WTC11 (cell line): Measurements from ENCODE around the gene SYCP3.

Source experiments
- CREM ChIP-seq: sonication (generic); formaldehyde crosslinking; IDR thresholded peaks from 2 replicates; pipeline ENCODE4 v1.8.1; 2022; ENCODE audit warnings: mild to moderate bottlenecking, missing genetic modification reagents, moderate library complexity
- ESRRA ChIP-seq: sonication (generic); formaldehyde crosslinking; IDR thresholded peaks from 2 replicates; pipeline ENCODE4 v1.8.1; 2022; ENCODE audit warnings: mild to moderate bottlenecking, missing genetic modification reagents, borderline replicate concordance
- NR3C1 ChIP-seq: sonication (generic); formaldehyde crosslinking; conservative IDR thresholded peaks from 2 replicates; pipeline ENCODE4 v1.8.1; 2023; ENCODE audit warnings: low read depth, mild to moderate bottlenecking, missing genetic modification reagents
- SMAD4 ChIP-seq: sonication (generic); formaldehyde crosslinking; IDR thresholded peaks from 2 replicates; pipeline ENCODE4 v1.8.0; 2022; ENCODE audit warnings: mild to moderate bottlenecking, missing genetic modification reagents
- SP1 ChIP-seq: sonication (generic); formaldehyde crosslinking; conservative IDR thresholded peaks from 2 replicates; pipeline ENCODE4 v1.8.1; 2022; ENCODE audit warnings: missing genetic modification reagents
- ZNF121 ChIP-seq: sonication (generic); formaldehyde crosslinking; IDR thresholded peaks from 2 replicates; pipeline ENCODE4 v1.8.0; 2023; ENCODE audit warnings: missing genetic modification reagents
- ZNF416 ChIP-seq: fragments of 250-450 bp; sonication (Bioruptor Pico); IDR thresholded peaks from 2 replicates; pipeline ENCODE4 v1.9.0; 2021; ENCODE audit warnings: mild to moderate bottlenecking, inconsistent platforms
- TF ChIP-seq, protein P1 (sequence below): fragments of 200-600 bp; IDR thresholded peaks from 2 replicates; pipeline ENCODE4 v1.8.0; 2022; ENCODE audit warnings: antibody characterized with exemption
- TF ChIP-seq, protein P2 (sequence below): sonication (generic); formaldehyde crosslinking; IDR thresholded peaks from 2 replicates; pipeline ENCODE4 v1.8.1; 2023; ENCODE audit warnings: mild to moderate bottlenecking, missing genetic modification reagents
- TF ChIP-seq, protein P3 (sequence below): sonication (generic); formaldehyde crosslinking; IDR thresholded peaks from 2 replicates; pipeline ENCODE4 v1.8.1; 2022; ENCODE audit warnings: low read depth, missing genetic modification reagents, borderline replicate concordance

DNA sequence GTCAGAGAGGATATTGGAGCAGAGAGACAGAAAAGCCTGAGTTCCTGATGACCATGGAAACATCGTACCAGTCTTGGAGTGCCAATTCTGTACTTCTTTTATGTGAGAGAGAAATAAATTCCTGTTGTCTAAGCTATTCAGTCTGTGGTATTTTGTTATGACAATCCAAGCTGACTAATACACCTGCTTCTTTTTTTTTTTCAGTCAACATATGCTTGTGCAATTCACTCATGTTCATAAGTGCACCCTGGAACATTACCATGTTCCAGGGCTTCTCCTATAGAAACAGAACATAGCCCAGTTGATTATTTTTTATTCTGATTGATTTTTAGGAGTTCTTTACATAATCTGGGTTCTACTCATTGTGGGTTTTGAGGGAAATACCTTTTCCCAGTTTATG, 43.6 kb downstream of the SYCP3 start:
- TF ChIP-seq CREM (CRISPR knock-in tag) (no peak), ESRRA (CRISPR knock-in tag) (no peak), ZNF121 (CRISPR knock-in tag) (no peak), SMAD4 (CRISPR knock-in tag) (no peak), ZNF416 (CRISPR knock-in tag) (no peak), SP1 (CRISPR knock-in tag) (no peak), NR3C1 (CRISPR knock-in tag) (no peak)
- TF ChIP-seq, protein P1, sequence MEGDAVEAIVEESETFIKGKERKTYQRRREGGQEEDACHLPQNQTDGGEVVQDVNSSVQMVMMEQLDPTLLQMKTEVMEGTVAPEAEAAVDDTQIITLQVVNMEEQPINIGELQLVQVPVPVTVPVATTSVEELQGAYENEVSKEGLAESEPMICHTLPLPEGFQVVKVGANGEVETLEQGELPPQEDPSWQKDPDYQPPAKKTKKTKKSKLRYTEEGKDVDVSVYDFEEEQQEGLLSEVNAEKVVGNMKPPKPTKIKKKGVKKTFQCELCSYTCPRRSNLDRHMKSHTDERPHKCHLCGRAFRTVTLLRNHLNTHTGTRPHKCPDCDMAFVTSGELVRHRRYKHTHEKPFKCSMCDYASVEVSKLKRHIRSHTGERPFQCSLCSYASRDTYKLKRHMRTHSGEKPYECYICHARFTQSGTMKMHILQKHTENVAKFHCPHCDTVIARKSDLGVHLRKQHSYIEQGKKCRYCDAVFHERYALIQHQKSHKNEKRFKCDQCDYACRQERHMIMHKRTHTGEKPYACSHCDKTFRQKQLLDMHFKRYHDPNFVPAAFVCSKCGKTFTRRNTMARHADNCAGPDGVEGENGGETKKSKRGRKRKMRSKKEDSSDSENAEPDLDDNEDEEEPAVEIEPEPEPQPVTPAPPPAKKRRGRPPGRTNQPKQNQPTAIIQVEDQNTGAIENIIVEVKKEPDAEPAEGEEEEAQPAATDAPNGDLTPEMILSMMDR, result no peak
- TF ChIP-seq, protein P2, sequence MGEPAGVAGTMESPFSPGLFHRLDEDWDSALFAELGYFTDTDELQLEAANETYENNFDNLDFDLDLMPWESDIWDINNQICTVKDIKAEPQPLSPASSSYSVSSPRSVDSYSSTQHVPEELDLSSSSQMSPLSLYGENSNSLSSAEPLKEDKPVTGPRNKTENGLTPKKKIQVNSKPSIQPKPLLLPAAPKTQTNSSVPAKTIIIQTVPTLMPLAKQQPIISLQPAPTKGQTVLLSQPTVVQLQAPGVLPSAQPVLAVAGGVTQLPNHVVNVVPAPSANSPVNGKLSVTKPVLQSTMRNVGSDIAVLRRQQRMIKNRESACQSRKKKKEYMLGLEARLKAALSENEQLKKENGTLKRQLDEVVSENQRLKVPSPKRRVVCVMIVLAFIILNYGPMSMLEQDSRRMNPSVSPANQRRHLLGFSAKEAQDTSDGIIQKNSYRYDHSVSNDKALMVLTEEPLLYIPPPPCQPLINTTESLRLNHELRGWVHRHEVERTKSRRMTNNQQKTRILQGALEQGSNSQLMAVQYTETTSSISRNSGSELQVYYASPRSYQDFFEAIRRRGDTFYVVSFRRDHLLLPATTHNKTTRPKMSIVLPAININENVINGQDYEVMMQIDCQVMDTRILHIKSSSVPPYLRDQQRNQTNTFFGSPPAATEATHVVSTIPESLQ (CRISPR knock-in tag), result no peak
- TF ChIP-seq, protein P3, sequence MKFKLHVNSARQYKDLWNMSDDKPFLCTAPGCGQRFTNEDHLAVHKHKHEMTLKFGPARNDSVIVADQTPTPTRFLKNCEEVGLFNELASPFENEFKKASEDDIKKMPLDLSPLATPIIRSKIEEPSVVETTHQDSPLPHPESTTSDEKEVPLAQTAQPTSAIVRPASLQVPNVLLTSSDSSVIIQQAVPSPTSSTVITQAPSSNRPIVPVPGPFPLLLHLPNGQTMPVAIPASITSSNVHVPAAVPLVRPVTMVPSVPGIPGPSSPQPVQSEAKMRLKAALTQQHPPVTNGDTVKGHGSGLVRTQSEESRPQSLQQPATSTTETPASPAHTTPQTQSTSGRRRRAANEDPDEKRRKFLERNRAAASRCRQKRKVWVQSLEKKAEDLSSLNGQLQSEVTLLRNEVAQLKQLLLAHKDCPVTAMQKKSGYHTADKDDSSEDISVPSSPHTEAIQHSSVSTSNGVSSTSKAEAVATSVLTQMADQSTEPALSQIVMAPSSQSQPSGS (CRISPR knock-in tag), result no peak
